ENCODE measurements around the gene FXR1. TPM values are rescaled to one million over a fixed set of nuclear protein-coding genes. Genes with fewer than 3 reads are reported as not detected.

FXR1 gene
- total RNA-seq, 1 experiment from 2014 or later, result 109 TPM

DNA sequence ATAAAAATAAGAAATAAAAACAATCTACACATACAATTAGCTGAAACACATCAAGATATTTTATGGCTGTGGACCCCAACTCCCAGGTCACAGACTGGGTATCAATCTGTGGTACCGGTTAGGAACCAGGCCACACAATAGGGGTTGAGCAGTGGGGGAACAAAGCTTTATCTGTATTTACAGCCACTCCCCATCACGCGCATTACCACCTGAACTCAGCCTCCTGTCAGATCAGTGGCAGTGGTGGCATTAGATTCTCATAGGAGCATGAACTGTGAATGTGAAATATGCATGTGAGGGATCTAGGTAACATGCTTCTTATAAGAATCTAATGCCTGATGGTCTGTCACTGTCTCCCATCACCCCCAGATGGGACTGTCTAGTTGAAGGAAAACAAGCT lies 94.8 kb downstream of the FXR1 start:
- no peak for DNase-seq (ENCODE audit: low spot score)

DNA sequence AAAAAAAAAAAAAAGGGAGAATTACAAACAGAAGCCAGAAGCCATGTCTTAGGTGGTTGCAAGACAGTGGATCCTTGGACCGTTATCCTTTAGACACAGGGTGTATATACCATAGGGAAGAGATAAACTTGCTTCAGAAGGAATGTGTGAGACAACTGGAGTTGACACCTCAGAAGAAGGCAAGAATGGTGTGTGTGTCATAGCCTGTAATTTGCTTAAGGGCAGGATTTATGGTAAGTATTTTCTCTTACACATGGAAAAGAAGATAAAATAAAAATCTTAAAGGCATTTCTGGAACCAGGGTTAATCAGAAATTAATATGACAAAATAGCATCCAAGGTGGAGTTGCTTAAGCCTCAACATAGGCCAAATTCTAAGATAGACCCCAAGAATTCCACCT lies 96.3 kb downstream of the FXR1 start:
- no peak for DNase-seq (ENCODE audit: low spot score)

- DNase-seq (ENCODE audit: low spot score), result no peak
These were observed 96.8 kb downstream of the FXR1 start for GRCh38 chr3:181009225-181009624.

DNA sequence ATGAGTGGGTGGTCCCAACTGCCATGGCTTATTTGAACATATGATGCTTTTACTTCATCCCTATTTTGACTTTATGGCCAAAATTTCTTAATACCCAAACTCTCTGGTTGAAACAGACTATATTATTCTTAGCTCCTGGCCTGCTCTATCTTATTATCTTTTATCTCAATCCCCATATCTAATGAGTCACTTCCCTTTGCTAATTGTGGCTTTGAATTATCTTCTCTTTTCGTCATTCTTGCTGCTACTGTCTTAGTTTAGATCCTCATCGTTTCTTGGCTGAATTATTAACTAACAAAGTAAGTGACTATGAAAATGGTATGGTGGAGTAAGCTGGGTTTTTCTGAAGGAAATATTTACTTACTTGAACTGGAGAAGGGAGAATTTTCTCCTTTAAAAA lies 105.2 kb downstream of the FXR1 start:
- DNase-seq (ENCODE audit: low spot score), result no peak

DNA sequence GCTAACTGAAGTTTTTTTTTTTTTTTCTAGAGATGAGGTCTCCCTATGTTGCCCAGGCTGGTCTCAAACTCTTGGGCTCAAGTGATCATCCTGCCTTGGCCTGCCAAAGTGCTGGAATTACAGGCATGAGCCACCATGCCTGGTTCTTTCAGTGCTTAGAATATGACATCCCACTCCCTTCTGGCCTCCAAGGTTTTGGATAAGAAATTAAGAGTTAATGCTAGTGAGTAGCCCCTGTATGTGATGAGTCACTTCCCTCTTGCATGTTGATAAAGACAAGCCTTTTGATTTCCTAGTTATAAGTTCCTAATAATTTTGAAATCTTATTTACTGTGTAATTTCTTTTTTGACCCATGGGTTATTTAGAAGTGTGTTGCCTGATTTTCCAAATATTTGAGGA lies 112.7 kb downstream of the FXR1 start:
- no peak for DNase-seq (ENCODE audit: low spot score)

DNA sequence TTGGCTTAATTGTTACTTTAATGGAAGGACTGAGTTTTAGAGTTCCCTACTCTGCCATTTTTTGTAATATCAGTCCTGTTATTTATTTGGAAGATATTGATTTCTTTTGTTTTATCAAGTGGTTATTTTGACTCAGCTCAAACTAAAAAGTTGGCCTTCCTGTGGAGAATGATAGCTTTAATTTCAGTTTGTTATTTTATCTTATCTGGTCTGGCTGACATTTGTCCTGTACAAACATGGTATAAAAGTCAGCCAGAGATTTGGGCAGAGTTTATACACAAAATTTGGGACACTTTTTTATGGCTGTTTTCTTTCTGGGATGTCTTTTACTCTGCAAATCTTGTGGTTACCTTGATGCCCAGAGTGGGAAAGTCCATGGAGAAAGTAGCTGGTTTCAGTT lies 118.5 kb downstream of the FXR1 start:
- no peak for DNase-seq (ENCODE audit: low spot score)

Other genes starting within 250 kb of the FXR1 start
- not detected in 2 replicates for gene CCDC39, start 233.2 kb upstream of the FXR1 start, total RNA-seq (2014; rRNA removed; shearing (Covaris generic))
- 44.3 and 48.0 TPM in 2 replicates for gene DNAJC19, start 77.1 kb downstream of the FXR1 start, total RNA-seq (2014; rRNA removed; shearing (Covaris generic))